ENCODE data around the gene PM20D1.
"Not testable (repeated sequence)": the region's sequence is repeated elsewhere in the genome, so short reads cannot be mapped to it uniquely, and the experiment has no call there.

The PM20D1 gene

GRCh38 chr1:205849619-205850355 is at the start of gene PM20D1:
TSS of gene PM20D1 (minus strand) at chr1:205850132. CDS start at chr1:205850072, 60 bp downstream.
- DNase-seq (ENCODE audit: low read depth, low spot score): no peak

- no peak for DNase-seq (ENCODE audit: low read depth, low spot score)
Measured at GRCh38 chr1:205896351-205896750, 46.4 kb upstream of the PM20D1 start.

GRCh38 chr1:205894119-205894518 is 44.2 kb upstream of the PM20D1 start:
- not testable (repeated sequence) for DNase-seq (ENCODE audit: low read depth, low spot score)

GRCh38 chr1:205892175-205892574 is 42.2 kb upstream of the PM20D1 start:
- DNase-seq (ENCODE audit: low read depth, low spot score): not testable (repeated sequence)

- not testable (repeated sequence) for DNase-seq (ENCODE audit: low read depth, low spot score)
Measured at GRCh38 chr1:205891481-205891880, 41.5 kb upstream of the PM20D1 start.

- not testable (repeated sequence) for DNase-seq (ENCODE audit: low read depth, low spot score)
Measured at GRCh38 chr1:205890631-205891030, 40.7 kb upstream of the PM20D1 start.

- DNase-seq (ENCODE audit: low read depth, low spot score): not testable (repeated sequence)
Measured at GRCh38 chr1:205889706-205890105, 39.8 kb upstream of the PM20D1 start.

GRCh38 chr1:205889006-205889405 is 39.1 kb upstream of the PM20D1 start:
- DNase-seq (ENCODE audit: low read depth, low spot score): not testable (repeated sequence)

- DNase-seq (ENCODE audit: low read depth, low spot score): no peak
Measured at GRCh38 chr1:205883792-205884191, 33.9 kb upstream of the PM20D1 start.

GRCh38 chr1:205880923-205881322 is 31.0 kb upstream of the PM20D1 start:
- no peak for DNase-seq (ENCODE audit: low read depth, low spot score)

- DNase-seq (ENCODE audit: low read depth, low spot score): no peak
Measured at GRCh38 chr1:205879974-205880373, 30.0 kb upstream of the PM20D1 start.

- DNase-seq (ENCODE audit: low read depth, low spot score): no peak
Measured at GRCh38 chr1:205878026-205878425, 28.1 kb upstream of the PM20D1 start.

GRCh38 chr1:205873148-205873547 is 23.2 kb upstream of the PM20D1 start:
- not testable (repeated sequence) for DNase-seq (ENCODE audit: low read depth, low spot score)

- DNase-seq (ENCODE audit: low read depth, low spot score): no peak
Measured at GRCh38 chr1:205870236-205870635, 20.3 kb upstream of the PM20D1 start.

- DNase-seq (ENCODE audit: low read depth, low spot score): no peak
Measured at GRCh38 chr1:205861540-205861939, 11.6 kb upstream of the PM20D1 start.

GRCh38 chr1:205858141-205858961 is 8.4 kb upstream of the PM20D1 start:
- no peak for DNase-seq (ENCODE audit: low read depth, low spot score)

- not testable (repeated sequence) for DNase-seq (ENCODE audit: low read depth, low spot score)
Measured at GRCh38 chr1:205857501-205857900, 7.6 kb upstream of the PM20D1 start.

- DNase-seq (ENCODE audit: low read depth, low spot score): no peak
Measured at GRCh38 chr1:205856433-205856832, 6.5 kb upstream of the PM20D1 start.

GRCh38 chr1:205852969-205853368 is 3.0 kb upstream of the PM20D1 start:
- DNase-seq (ENCODE audit: low read depth, low spot score): no peak

GRCh38 chr1:205851993-205852392 is 2.1 kb upstream of the PM20D1 start:
- no peak for DNase-seq (ENCODE audit: low read depth, low spot score)

GRCh38 chr1:205843036-205843859 is 6.7 kb downstream of the PM20D1 start:
- DNase-seq (ENCODE audit: low read depth, low spot score): no peak

GRCh38 chr1:205842229-205842628 is 7.7 kb downstream of the PM20D1 start:
- DNase-seq (ENCODE audit: low read depth, low spot score): no peak
